GM03348 (cell line): ENCODE results near the gene PCSK1N.

Source experiments
- DNase-seq: peaks from one replicate; pipeline ENCODE4 v3.0.0; 2012; ENCODE audit warnings: low spot score

PCSK1N gene

GRCh38 chrX:48789366-48790220 lies 45.8 kb downstream of the PCSK1N start:
- DNase-seq, result no peak

GRCh38 chrX:48787505-48788443 lies 47.6 kb downstream of the PCSK1N start:
- no peak for DNase-seq

- DNase-seq, result no peak
These were observed 48.4 kb downstream of the PCSK1N start for GRCh38 chrX:48786825-48787504.

GRCh38 chrX:48786341-48786800 lies 49.0 kb downstream of the PCSK1N start, which contains the start of gene GATA1:
GATA1 (plus strand) TSS chrX:48786590; CDS start chrX:48791110, 4,520 bp downstream.
- DNase-seq, result no peak

- no peak for DNase-seq
These were observed 49.7 kb downstream of the PCSK1N start for GRCh38 chrX:48785540-48786214.

GRCh38 chrX:48785186-48785539 lies 50.2 kb downstream of the PCSK1N start:
- DNase-seq, result no peak

GRCh38 chrX:48784726-48785125 lies 50.7 kb downstream of the PCSK1N start:
- no peak for DNase-seq

GRCh38 chrX:48782795-48783194 lies 52.6 kb downstream of the PCSK1N start:
- DNase-seq, result no peak

- no peak for DNase-seq
These were observed 53.2 kb downstream of the PCSK1N start for GRCh38 chrX:48782216-48782615.

- no peak for DNase-seq
These were observed 53.7 kb downstream of the PCSK1N start for GRCh38 chrX:48781705-48782104.
